ENCODE measurements around the gene TBC1D26.
"Not testable (repeated sequence)": the region's sequence is repeated elsewhere in the genome, so short reads cannot be mapped to it uniquely, and the experiment has no call there.

Gene TBC1D26

GRCh38 chr17:15731900-15732299 lies at the start of gene TBC1D26:
TBC1D26 (plus strand) TSS chr17:15732283; CDS start chr17:15735349, 3,066 bp downstream.
- DNase-seq (ENCODE audit: low spot score), result not testable (repeated sequence)

- DNase-seq (ENCODE audit: low spot score), result not testable (repeated sequence)
These were observed 48.9 kb upstream of the TBC1D26 start for GRCh38 chr17:15683135-15683534.

- peak; percentile 75 for DNase-seq (ENCODE audit: low spot score)
These were observed 48.1 kb upstream of the TBC1D26 start, which contains the start of gene TRIM16 for GRCh38 chr17:15683824-15684478. TRIM16 (minus strand) TSS chr17:15684311; CDS start chr17:15651609, 32,702 bp downstream.

GRCh38 chr17:15687494-15687893 lies 44.6 kb upstream of the TBC1D26 start:
- DNase-seq (ENCODE audit: low spot score), result not testable (repeated sequence)

GRCh38 chr17:15698967-15699366 lies 33.1 kb upstream of the TBC1D26 start:
- not testable (repeated sequence) for DNase-seq (ENCODE audit: low spot score)

GRCh38 chr17:15699413-15699924 lies 32.6 kb upstream of the TBC1D26 start, which contains the start of gene ZNF286A:
ZNF286A (plus strand) TSS chr17:15699752; CDS start chr17:15700330, 578 bp downstream.
- DNase-seq (ENCODE audit: low spot score), result peak; percentile 100

GRCh38 chr17:15699937-15700336 lies 32.1 kb upstream of the TBC1D26 start:
- DNase-seq (ENCODE audit: low spot score), result not testable (repeated sequence)

GRCh38 chr17:15704239-15704638 lies 27.8 kb upstream of the TBC1D26 start:
- DNase-seq (ENCODE audit: low spot score), result not testable (repeated sequence)

GRCh38 chr17:15704813-15705212 lies 27.3 kb upstream of the TBC1D26 start:
- DNase-seq (ENCODE audit: low spot score), result not testable (repeated sequence)

- not testable (repeated sequence) for DNase-seq (ENCODE audit: low spot score)
These were observed 23.2 kb upstream of the TBC1D26 start for GRCh38 chr17:15708879-15709278.

GRCh38 chr17:15716601-15717563 lies 15.2 kb upstream of the TBC1D26 start:
- not testable (repeated sequence) for DNase-seq (ENCODE audit: low spot score)

- DNase-seq (ENCODE audit: low spot score), result not testable (repeated sequence)
These were observed 1.5 kb upstream of the TBC1D26 start for GRCh38 chr17:15730535-15730934.

GRCh38 chr17:15733174-15733789 lies 1.2 kb downstream of the TBC1D26 start:
- DNase-seq (ENCODE audit: low spot score), result not testable (repeated sequence)

GRCh38 chr17:15736578-15736977 lies 4.5 kb downstream of the TBC1D26 start:
- not testable (repeated sequence) for DNase-seq (ENCODE audit: low spot score)

- no peak for DNase-seq (ENCODE audit: low spot score)
These were observed 6.0 kb downstream of the TBC1D26 start for GRCh38 chr17:15738066-15738465.

GRCh38 chr17:15739259-15739658 lies 7.2 kb downstream of the TBC1D26 start:
- DNase-seq (ENCODE audit: low spot score), result not testable (repeated sequence)

GRCh38 chr17:15740041-15740440 lies 8.0 kb downstream of the TBC1D26 start:
- not testable (repeated sequence) for DNase-seq (ENCODE audit: low spot score)

- no peak for DNase-seq (ENCODE audit: low spot score)
These were observed 8.6 kb downstream of the TBC1D26 start for GRCh38 chr17:15740570-15741120.

- no peak for DNase-seq (ENCODE audit: low spot score)
These were observed 9.5 kb downstream of the TBC1D26 start for GRCh38 chr17:15741624-15742023.

- no peak for DNase-seq (ENCODE audit: low spot score)
These were observed 10.1 kb downstream of the TBC1D26 start for GRCh38 chr17:15742051-15742795.

GRCh38 chr17:15742921-15743320 lies 10.8 kb downstream of the TBC1D26 start:
- no peak for DNase-seq (ENCODE audit: low spot score)
